SU-DHL-6 (cell line): Measurements from ENCODE around the gene PDK3.

ENCODE experiments used
- CTCF ChIP-seq: fragments of 200-600 bp; sonication (generic); IDR thresholded peaks from one replicate; pipeline ENCODE4 v1.5.1; 2017; ENCODE audit warnings: antibody characterized with exemption, mild to moderate bottlenecking, low read length, moderate library complexity; ENCODE audit not compliant: insufficient read depth, poor library complexity, severe bottlenecking
- EZH2phosphoT487 ChIP-seq: fragments of 200-600 bp; sonication (generic), shearing (Covaris generic); conservative IDR thresholded peaks from 2 replicates; pipeline ENCODE4 v1.6.1; 2018; ENCODE audit warnings: mild to moderate bottlenecking, antibody characterized with exemption, low read length, moderate library complexity, mixed read lengths

DNA sequence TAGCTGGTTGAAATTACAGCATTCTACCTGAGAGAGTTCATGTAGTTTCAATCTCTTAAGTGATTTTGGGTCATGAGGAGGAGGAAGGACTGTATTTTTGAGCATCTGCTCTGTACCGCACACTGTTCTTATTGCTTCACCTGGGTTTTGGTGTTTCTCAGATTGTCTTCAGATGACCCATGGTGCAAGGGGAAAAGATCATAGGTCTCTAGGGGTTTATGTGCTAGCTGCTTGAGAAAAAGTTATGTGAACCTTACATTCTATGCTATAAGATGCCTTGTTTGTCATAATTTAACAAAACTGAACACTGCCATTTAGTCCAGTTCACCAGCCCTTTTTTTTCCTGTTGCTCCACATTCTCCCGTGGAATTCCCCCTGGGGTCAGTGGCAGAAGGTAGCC is 60.4 kb downstream of the PDK3 start:
- TF ChIP-seq CTCF (no peak), EZH2phosphoT487 (no peak)
